Measurements from ENCODE around the gene STIL. TPM values are rescaled to one million over a fixed set of nuclear protein-coding genes. Genes with fewer than 3 reads are reported as not detected.

STIL gene
- polyA plus RNA-seq, 1 donor (not counting 4 experiments of a cell fraction or from before 2014, with no cell fraction given), result 10.5 TPM

DNA sequence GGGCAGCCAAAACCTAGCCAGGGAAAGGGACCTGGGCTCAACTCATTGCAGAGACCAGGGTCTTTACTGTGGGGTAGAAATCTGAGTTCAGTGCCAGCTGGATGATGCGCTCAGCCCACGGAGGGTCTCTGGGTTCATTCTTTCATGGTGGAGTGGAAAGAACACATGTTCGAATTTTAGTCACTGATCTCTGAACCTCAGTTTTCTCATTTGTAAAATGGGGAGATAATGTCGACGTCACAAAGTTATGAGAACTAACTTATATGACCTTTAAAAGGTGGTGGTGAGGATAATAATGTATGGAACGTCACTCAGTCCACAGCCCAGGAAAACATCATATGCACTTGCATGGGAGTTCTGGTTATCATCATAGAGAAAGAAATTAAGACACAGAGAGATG lies 80.8 kb downstream of the STIL start:
- H2AFZ ChIP-seq (ENCODE audit: control insufficient read depth, low read length), result no peak overlapping the region
- peaks cover 67% of the 10 kb centered on the region for H3K27me3 ChIP-seq (ENCODE audit: control insufficient read depth, extremely low read depth, insufficient read depth, low read length)
- H3K4me3 ChIP-seq (ENCODE audit: control insufficient read depth in 2 of 3, extremely low read depth in 1 of 3, insufficient read depth in 2 of 3, low read depth in 1 of 3, low read length in 3 of 3), result no peak overlapping the region
- peaks cover 12% of the 10 kb centered on the region for H4K20me1 ChIP-seq (ENCODE audit: control insufficient read depth, extremely low read depth, insufficient read depth, low read length)
- TF ChIP-seq, protein P1, sequence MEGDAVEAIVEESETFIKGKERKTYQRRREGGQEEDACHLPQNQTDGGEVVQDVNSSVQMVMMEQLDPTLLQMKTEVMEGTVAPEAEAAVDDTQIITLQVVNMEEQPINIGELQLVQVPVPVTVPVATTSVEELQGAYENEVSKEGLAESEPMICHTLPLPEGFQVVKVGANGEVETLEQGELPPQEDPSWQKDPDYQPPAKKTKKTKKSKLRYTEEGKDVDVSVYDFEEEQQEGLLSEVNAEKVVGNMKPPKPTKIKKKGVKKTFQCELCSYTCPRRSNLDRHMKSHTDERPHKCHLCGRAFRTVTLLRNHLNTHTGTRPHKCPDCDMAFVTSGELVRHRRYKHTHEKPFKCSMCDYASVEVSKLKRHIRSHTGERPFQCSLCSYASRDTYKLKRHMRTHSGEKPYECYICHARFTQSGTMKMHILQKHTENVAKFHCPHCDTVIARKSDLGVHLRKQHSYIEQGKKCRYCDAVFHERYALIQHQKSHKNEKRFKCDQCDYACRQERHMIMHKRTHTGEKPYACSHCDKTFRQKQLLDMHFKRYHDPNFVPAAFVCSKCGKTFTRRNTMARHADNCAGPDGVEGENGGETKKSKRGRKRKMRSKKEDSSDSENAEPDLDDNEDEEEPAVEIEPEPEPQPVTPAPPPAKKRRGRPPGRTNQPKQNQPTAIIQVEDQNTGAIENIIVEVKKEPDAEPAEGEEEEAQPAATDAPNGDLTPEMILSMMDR (optimal IDR thresholded peaks at IDR 0.05 in 1 of 3, IDR thresholded peaks at IDR 0.05 in 1 of 3, conservative IDR thresholded peaks at IDR 0.05 in 1 of 3; ENCODE audit: extremely low read depth in 1 of 3, insufficient read depth in 2 of 3, low read length in 3 of 3), result no peak
- TF ChIP-seq EZH2 (IDR thresholded peaks at IDR 0.05; ENCODE audit: low read length), result no peak
- no peak for FAIRE-seq
- H3K4me1 ChIP-seq (ENCODE audit: control insufficient read depth, extremely low read depth, insufficient read depth, low read length), result peaks cover 3% of the 10 kb centered on the region
- dilution Hi-C loops (cut with MboI; ENCODE audit: extremely low pct_ligation_motif_present, low sequenced_read_pairs), result no loop called here
- H3K36me3 ChIP-seq (ENCODE audit: control insufficient read depth in 2 of 2, extremely low read depth in 1 of 2, insufficient read depth in 2 of 2, low read length in 2 of 2), result no peaks in the 10 kb centered on the region
- H3K27ac ChIP-seq (ENCODE audit: control insufficient read depth, insufficient read depth, low read length), result no peak overlapping the region
- H3K79me2 ChIP-seq (ENCODE audit: control insufficient read depth, insufficient read depth, low read length), result no peaks in the 10 kb centered on the region
- no peak for DNase-seq (ENCODE audit: low read depth, low spot score)
- H3K4me2 ChIP-seq (ENCODE audit: control insufficient read depth, extremely low read depth, insufficient read depth, low read depth, low read length), result no peak overlapping the region
- no peaks in the 10 kb centered on the region for H3K9me1 ChIP-seq (ENCODE audit: control insufficient read depth, extremely low read depth, insufficient read depth, low read length)
- no peaks in the 10 kb centered on the region for H3K9me3 ChIP-seq (ENCODE audit: control insufficient read depth, low read depth, low read length)
- no peak overlapping the region for H3K9ac ChIP-seq (ENCODE audit: control insufficient read depth, extremely low read depth, insufficient read depth, low read length)

DNA sequence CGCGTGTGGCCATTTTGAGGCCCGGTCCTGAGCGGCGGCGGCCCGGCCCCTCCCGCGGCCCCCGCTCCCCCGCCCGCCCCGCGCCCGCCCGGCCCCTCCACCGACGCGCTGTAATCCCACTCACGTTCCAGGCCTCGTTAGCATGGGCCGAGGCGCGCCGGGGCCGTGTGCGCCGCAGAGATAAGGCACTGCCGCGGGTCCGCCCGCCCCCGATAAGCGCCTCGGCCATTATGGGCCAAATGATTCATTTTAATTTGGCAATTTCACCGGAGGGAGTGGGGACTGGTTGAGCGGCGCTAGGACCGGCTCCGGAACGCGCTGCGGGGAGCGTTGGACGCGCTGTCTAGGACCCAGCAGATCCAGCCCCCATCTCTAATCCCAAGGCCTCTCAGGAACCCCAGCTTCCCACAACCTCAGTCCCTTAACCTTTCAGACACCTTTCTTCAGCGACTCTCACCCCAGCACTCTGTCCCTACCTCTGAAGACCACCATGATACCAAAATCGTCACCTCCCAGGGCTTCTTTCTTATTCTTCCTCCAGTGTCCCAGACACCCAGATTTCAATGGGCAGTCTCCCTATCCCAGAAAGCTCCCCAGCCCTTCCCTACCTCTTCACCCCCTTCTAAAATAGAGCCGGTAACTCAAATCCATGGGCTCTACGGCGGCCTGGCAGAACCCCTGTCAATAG lies 81.6 kb downstream of the STIL start, which contains the start of gene TAL1:
Gene TAL1 (minus strand): TSS at position 39 of the 688 bp plus-strand sequence. CDS start 6,337 bp downstream, outside the sequence.
- Histone ChIP-seq H3K4me2 (ENCODE audit: control insufficient read depth, extremely low read depth, insufficient read depth, low read depth, low read length) (peak within 1 kb of the TSS; percentile 50), H3K27ac (ENCODE audit: control insufficient read depth, insufficient read depth, low read length) (no peak within 1 kb of the TSS), H3K27me3 (ENCODE audit: control insufficient read depth, extremely low read depth, insufficient read depth, low read length) (peaks cover 75% of the 10 kb centered on the region), H3K9ac (ENCODE audit: control insufficient read depth, extremely low read depth, insufficient read depth, low read length) (no peak within 1 kb of the TSS), H2AFZ (ENCODE audit: control insufficient read depth, low read length) (no peak within 1 kb of the TSS), H3K36me3 (ENCODE audit: control insufficient read depth in 2 of 2, extremely low read depth in 1 of 2, insufficient read depth in 2 of 2, low read length in 2 of 2) (no peaks in the 10 kb centered on the region), H3K9me3 (ENCODE audit: control insufficient read depth, low read depth, low read length) (no peaks in the 10 kb centered on the region), H3K4me1 (ENCODE audit: control insufficient read depth, extremely low read depth, insufficient read depth, low read length) (peaks cover 3% of the 10 kb centered on the region), H3K4me3 (ENCODE audit: control insufficient read depth in 2 of 3, extremely low read depth in 1 of 3, insufficient read depth in 2 of 3, low read depth in 1 of 3, low read length in 3 of 3) (peak within 1 kb of the TSS in 1 of 3 experiments; percentile 25), H4K20me1 (ENCODE audit: control insufficient read depth, extremely low read depth, insufficient read depth, low read length) (peaks cover 12% of the 10 kb centered on the region), H3K9me1 (ENCODE audit: control insufficient read depth, extremely low read depth, insufficient read depth, low read length) (no peaks in the 10 kb centered on the region), H3K79me2 (ENCODE audit: control insufficient read depth, insufficient read depth, low read length) (no peaks in the 10 kb centered on the region)
- TF ChIP-seq, protein P1 (optimal IDR thresholded peaks at IDR 0.05 in 1 of 3, IDR thresholded peaks at IDR 0.05 in 1 of 3, conservative IDR thresholded peaks at IDR 0.05 in 1 of 3; ENCODE audit: extremely low read depth in 1 of 3, insufficient read depth in 2 of 3, low read length in 3 of 3), result no peak
- TF ChIP-seq EZH2 (IDR thresholded peaks at IDR 0.05; ENCODE audit: low read length), result peak; percentile 53
- FAIRE-seq (no peak), DNase-seq (ENCODE audit: low read depth, low spot score) (no peak)
- dilution Hi-C loops (cut with MboI; ENCODE audit: extremely low pct_ligation_motif_present, low sequenced_read_pairs), result no loop called here

Data from keratinocyte (primary cell).